ENCODE measurements around the gene RCBTB1. TPM values are rescaled to one million over a fixed set of nuclear protein-coding genes. Genes with fewer than 3 reads are reported as not detected.

RCBTB1 gene
- polyA plus RNA-seq, 2 of the 4 experiments (the other 2 are of a cell fraction) = 11.9 to 20.7 TPM

GRCh38 chr13:49545661-49546060 is 39.7 kb downstream of the RCBTB1 start:
- Histone ChIP-seq H3K4me3 (no peak overlapping the region), H3K27ac (no peak overlapping the region), H3K4me2 (no peak overlapping the region), H3K4me1 (no peaks in the 10 kb centered on the region), H3K9me3 (no peaks in the 10 kb centered on the region)
- DNase-seq (ENCODE audit: low read depth in 1 of 2, low spot score in 1 of 2) (no peak), FAIRE-seq (no peak), ATAC-seq (no peak)
- ChIA-PET CTCF (no interaction called here), POLR2A (no interaction called here)
- no peak for TF ChIP-seq HOXB5 (CRISPR knock-in tag; IDR thresholded peaks at IDR 0.05)
- TF ChIP-seq E2F6 (IDR thresholded peaks at IDR 0.05; ENCODE audit: borderline replicate concordance, low read depth) = no peak
- TF ChIP-seq FOSB (CRISPR knock-in tag; IDR thresholded peaks at IDR 0.05) = no peak
- TF ChIP-seq REST (IDR thresholded peaks at IDR 0.05) = no peak
- no peak for TF ChIP-seq SMC3 (IDR thresholded peaks at IDR 0.05)
- no peak for TF ChIP-seq CEBPB (IDR thresholded peaks at IDR 0.05)
- TF ChIP-seq FOSL2 (IDR thresholded peaks at IDR 0.05) = no peak
- no peak for TF ChIP-seq FOSL2 (CRISPR knock-in tag; IDR thresholded peaks at IDR 0.05)
- no peak for TF ChIP-seq TFCP2L1 (CRISPR knock-in tag; IDR thresholded peaks at IDR 0.05)
- no peak for TF ChIP-seq NPAS2 (CRISPR knock-in tag; IDR thresholded peaks at IDR 0.05; ENCODE audit: borderline replicate concordance)
- TF ChIP-seq, protein P1, sequence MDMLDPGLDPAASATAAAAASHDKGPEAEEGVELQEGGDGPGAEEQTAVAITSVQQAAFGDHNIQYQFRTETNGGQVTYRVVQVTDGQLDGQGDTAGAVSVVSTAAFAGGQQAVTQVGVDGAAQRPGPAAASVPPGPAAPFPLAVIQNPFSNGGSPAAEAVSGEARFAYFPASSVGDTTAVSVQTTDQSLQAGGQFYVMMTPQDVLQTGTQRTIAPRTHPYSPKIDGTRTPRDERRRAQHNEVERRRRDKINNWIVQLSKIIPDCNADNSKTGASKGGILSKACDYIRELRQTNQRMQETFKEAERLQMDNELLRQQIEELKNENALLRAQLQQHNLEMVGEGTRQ (IDR thresholded peaks at IDR 0.05) = no peak
- TF ChIP-seq NFE2L2 (conservative IDR thresholded peaks at IDR 0.05; ENCODE audit: low read length) = no peak
- 74% methylated on average over 4 of the region's 4 CpGs for WGBS (ENCODE audit: missing lambda C conversion rate)

DNA sequence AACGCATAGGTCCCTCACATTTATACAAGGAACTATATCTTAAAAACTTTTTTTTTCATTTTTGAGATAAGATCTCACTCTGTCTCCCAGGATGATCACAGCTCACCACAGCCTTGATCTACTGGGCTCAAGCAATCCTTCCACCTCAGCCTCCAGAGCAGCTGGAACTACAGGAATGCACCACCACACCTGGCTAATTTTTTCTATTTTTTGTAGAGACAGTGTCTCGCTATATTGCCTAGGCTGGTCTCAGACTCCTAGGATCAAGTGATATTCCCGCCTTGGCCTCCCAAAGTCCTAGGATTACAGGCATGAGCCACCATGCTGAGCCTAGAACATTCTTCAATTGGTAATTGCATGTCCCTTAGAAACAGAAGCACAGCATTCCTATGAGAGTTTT is 41.7 kb downstream of the RCBTB1 start:
- ATAC-seq (no peak), FAIRE-seq (no peak), DNase-seq (ENCODE audit: low read depth in 1 of 2, low spot score in 1 of 2) (no peak)
- Histone ChIP-seq H3K4me2 (no peak overlapping the region), H3K4me1 (no peaks in the 10 kb centered on the region), H3K4me3 (no peak overlapping the region), H3K9me3 (no peaks in the 10 kb centered on the region), H3K27ac (no peak overlapping the region)
- no peak for TF ChIP-seq TP53 (CRISPR knock-in tag; IDR thresholded peaks at IDR 0.05)
- TF ChIP-seq CHD2 (IDR thresholded peaks at IDR 0.05; ENCODE audit: low read length, partially characterized antibody) = no peak
- no peak for TF ChIP-seq MYC (IDR thresholded peaks at IDR 0.05; ENCODE audit: borderline replicate concordance, low read length)
- no peak for TF ChIP-seq RARB (CRISPR knock-in tag; IDR thresholded peaks at IDR 0.05)
- TF ChIP-seq, protein P2, sequence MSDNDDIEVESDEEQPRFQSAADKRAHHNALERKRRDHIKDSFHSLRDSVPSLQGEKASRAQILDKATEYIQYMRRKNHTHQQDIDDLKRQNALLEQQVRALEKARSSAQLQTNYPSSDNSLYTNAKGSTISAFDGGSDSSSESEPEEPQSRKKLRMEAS (IDR thresholded peaks at IDR 0.05) = no peak
- no peak for TF ChIP-seq RAD21 (conservative IDR thresholded peaks at IDR 0.05 in 1 of 2, IDR thresholded peaks at IDR 0.05 in 1 of 2)
- TF ChIP-seq HOXB5 (CRISPR knock-in tag; IDR thresholded peaks at IDR 0.05) = no peak
- no peak for TF ChIP-seq NPAS2 (CRISPR knock-in tag; IDR thresholded peaks at IDR 0.05; ENCODE audit: borderline replicate concordance)
- TF ChIP-seq EHMT2 (IDR thresholded peaks at IDR 0.05; ENCODE audit: low read depth) = no peak
- TF ChIP-seq, protein P3, sequence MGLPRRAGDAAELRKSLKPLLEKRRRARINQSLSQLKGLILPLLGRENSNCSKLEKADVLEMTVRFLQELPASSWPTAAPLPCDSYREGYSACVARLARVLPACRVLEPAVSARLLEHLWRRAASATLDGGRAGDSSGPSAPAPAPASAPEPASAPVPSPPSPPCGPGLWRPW (IDR thresholded peaks at IDR 0.05) = no peak
- TF ChIP-seq TFCP2L1 (CRISPR knock-in tag; IDR thresholded peaks at IDR 0.05) = no peak
- no peak for TF ChIP-seq ZC3H11A (IDR thresholded peaks at IDR 0.05)
- TF ChIP-seq ATOH8 (CRISPR knock-in tag; IDR thresholded peaks at IDR 0.05; ENCODE audit: low read depth) = no peak
- TF ChIP-seq RCOR1 (IDR thresholded peaks at IDR 0.05; ENCODE audit: low read depth, low read length) = no peak
- TF ChIP-seq HOXB13 (CRISPR knock-in tag; IDR thresholded peaks at IDR 0.05; ENCODE audit: low read depth) = no peak
- 88% methylated on average over 3 of the region's 3 CpGs for WGBS (ENCODE audit: missing lambda C conversion rate)
- ChIA-PET POLR2A (no interaction called here), CTCF (no interaction called here)
